GM21576 (cell line): ENCODE data around the gene MORN3.
"Not testable (repeated sequence)": the region's sequence is repeated elsewhere in the genome, so short reads cannot be mapped to it uniquely, and the experiment has no call there.

Experiments
- ATAC-seq: cut with Tn5 transposase; IDR thresholded peaks from one replicate; pipeline ENCODE4 v1.9.1; 2021; ENCODE audit warnings: mild to moderate bottlenecking, moderate library complexity; ENCODE audit not compliant: unreplicated experiment

Gene MORN3

GRCh38 chr12:121693155-121693687, 23.8 kb upstream of the MORN3 start:
- ATAC-seq = no peak

- not testable (repeated sequence) for ATAC-seq
Observed at GRCh38 chr12:121692744-121693143, 23.3 kb upstream of the MORN3 start.

DNA sequence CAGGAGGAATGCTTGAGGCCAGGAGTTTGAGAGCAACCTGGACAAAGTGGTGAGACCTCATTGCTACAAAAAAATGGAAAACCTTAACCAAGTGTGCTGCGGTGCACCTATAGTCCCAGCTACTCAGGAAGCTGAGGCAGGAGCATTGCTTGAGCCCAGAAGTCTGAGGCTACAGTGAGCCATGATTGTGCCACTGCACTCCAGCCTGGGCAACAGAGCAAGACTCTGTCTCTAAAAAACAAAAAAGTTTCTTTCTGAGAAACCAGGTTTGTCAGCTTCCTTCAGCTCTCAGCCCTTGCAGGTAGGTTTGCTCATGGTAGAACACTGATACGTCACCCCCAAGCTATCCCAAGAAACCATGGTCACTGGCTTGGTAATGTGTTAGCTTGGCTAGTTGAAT, 20.0 kb upstream of the MORN3 start:
- ATAC-seq = no peak

GRCh38 chr12:121688966-121689365, 19.5 kb upstream of the MORN3 start:
- ATAC-seq = no peak

DNA sequence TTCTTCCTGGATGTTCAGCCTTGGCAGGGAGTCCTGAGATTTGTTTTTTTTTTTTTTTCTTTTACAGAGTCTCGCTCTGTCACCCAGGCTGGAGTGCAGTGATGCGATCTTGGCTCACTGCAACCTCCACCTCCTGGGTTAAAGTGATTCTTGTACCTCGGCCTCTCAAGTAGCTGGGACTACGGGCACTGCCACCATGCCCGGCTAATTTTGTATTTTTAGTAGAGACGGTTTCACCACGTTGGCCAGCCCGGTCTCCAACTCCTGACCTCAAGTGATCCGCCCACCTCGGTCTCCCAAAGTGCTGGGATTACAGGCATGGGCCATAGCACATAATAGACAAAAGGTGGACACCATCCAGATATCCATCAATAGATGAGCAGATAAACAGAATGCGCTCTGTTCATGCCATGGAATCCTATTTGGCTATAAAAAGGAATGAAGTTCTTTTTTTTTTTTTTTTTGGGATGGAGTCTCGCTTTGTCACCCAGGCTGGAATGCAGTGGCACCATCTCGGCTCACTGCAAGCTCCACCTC, 10.3 kb upstream of the MORN3 start:
- not testable (repeated sequence) for ATAC-seq

- ATAC-seq = no peak
Observed at GRCh38 chr12:121678716-121679300, 9.4 kb upstream of the MORN3 start.

- no peak for ATAC-seq
Observed at GRCh38 chr12:121678305-121678704, 8.9 kb upstream of the MORN3 start.

DNA sequence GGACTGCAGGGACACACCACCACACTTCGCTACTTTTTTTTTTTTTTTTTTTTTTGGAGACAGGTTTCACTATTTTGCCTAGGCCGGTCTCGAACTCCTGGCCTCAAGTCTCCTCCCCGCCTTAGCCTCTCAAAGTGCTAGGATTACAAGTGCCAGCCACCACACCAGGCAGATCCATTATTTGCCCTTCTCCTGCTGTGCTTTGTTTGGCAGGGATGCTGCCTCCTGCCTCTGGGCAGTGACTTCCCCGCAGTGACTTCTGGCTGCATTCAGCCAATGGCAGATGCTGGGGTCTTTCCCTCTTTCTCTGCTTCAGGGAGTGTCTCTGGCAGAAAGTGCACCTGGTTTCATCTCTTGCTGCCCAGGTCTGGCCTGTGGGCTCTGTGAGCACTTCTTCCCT, 6.7 kb upstream of the MORN3 start:
- no peak for ATAC-seq

DNA sequence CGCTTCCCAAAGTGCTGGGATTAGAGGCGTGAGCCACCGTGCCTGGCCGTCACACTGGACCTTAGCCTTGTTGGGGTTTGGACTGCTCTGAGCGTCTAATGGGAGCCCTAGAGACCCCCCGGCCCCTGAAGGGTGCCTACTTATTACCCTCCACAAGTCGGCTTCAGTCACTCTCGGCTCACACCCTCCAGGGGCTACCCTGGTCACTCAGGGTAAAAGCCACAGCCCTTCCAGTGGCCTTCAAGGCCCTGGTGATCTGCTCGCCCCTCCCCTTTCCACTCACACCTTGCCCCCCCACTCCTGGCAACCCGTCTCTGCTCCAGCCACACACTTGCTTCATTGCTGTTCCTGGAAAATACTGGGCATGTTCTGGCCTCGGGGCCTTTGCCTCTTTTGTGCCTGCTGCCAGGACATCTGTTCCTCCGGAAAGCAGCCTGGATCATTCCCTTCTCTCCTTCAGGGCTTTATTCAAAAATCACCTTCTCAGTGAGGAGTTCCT, 3.6 kb upstream of the MORN3 start:
- no peak for ATAC-seq

DNA sequence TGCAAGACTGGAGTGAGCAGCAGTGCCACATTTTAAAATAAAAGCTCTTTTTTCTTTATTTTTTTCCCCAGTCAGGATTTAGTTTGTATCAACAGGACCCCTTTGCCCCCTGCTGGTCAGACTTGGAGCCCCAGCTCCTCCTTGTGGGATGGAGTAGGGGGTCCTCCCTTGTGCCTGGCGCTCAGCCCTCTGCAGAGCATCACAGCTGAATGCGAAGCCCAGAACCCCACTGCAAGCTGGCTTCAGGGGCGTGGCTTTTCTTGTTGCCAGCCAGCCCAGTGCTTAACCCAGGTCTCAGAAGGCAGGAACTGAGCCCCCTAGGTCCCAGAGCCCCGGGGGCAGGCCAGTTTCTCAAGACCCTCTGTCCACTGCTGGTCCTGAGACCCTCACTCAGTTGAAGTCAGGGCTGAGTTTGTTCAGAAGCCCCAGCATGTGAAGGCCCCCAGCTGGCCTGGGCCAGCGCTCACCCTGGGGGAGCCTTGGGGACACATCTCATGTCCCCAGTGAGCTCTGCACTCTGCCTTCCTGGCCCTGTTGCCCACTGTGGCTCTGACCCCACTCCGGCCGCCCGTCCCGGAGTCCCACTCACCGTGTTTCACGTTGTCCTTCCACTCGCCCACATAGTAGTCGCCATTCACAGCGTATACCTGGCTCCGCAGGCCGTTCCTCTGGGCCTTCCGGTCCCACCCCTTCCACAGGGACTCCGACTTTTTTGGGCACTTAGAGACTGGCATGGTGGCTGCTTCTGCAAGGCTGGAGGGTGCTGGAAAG, 519 bp downstream of the MORN3 start:
- ATAC-seq = no peak

GRCh38 chr12:121666829-121667228, 2.6 kb downstream of the MORN3 start:
- ATAC-seq = not testable (repeated sequence)

DNA sequence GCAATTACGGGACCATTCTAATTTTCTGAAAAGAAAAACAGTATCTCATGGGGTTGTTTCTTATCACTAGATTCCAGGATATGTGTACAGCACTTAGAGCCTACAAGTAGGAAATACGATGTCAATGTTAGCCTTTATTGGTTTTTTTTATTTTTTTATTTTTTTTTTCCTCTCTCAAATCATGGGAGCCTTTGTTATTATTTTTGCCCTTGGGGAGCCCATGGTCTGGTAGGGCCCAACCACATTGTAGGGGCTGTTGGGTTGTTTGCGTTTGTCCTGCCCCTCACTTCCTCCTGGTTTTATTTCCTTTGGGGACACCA, 5.9 kb downstream of the MORN3 start:
- ATAC-seq = no peak

- not testable (repeated sequence) for ATAC-seq
Observed at GRCh38 chr12:121661353-121662105, 7.9 kb downstream of the MORN3 start.

DNA sequence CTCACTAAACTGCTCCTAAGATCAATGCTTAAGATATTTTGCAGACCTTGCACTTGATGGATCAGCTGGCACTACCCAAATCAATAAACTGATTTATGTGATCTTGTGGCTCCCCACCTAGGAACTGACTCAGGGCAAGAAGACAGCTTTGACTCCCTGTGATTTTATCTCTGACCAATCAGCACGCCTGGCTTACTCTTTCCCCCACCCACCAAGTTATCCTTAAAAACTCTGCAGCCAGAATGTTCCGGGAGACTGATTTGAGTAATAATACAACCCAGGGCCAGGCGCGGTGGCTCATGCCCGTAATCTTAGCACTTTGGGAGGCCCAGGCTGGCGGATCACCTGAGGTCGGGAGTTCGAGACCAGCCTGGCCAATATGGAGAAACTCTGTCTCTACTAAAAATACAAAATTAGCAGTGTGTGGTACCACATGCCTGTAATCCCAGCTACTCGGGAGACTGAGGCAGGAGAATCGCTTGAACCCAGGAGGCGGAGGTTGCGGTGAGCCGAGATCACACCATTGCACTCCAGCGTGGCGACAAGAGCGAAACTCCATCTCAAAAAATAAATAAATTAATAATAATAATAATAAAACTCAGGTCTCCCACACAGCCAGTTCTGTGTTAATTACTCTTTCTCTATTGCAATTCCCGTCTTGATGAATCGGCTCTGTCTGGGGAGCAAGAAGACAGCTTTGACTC, 12.0 kb downstream of the MORN3 start:
- ATAC-seq = no peak

- ATAC-seq = no peak
Observed at GRCh38 chr12:121656122-121656521, 13.3 kb downstream of the MORN3 start.

DNA sequence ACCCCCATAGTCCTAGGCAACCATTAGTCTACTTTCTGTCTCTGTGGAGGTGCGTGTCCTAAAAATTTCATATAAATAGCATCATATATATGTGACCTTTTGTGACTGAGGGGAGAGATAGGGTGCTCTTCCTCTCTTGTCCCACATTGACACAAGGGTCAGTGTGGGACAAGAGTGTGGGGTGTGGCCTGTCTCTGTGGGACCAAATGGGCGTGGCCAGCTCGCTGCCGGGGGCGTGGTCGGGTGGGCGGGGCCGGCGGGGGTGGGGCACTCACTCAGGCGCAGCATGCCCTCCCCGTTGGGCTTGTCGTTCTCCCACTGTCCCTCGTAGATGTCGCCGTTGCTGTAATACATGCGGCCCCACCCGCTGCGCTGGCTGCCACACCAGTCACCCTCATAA, 15.5 kb downstream of the MORN3 start:
- ATAC-seq = no peak

DNA sequence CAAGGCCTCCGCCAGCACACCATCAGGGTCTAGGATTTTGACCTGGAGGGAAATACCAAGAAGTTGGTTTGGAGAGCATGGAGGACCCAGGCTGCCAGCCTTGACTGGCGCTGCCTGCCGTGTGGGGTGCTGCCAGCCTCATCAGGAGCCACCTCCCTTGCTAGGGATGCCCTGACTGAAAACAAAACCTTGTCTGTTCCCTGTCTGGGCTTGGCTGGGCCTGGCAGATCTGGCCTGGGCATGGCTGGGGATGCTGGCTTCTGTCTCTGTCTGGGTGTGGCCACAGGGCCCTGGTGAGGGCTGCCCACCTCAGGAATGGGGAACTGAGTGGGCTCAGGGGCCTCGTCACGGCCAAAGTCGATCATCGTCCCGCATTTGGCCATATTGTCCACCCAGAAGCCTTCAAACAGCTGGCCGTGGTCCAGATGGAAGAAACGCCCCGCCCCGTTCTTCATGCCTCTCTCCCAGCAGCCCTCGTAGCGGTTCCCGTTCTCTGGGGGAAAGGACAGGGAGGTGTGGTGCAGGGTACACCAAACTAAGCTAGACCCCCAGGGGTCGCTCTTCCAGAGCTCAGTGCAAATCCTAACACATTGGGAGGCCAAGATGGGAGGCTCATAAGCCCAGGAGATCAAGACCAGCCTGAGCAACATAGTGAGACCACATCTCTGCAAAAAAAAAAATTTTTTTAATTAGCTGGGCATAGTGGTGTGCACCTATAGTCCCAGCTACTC, 16.5 kb downstream of the MORN3 start:
- ATAC-seq = no peak

DNA sequence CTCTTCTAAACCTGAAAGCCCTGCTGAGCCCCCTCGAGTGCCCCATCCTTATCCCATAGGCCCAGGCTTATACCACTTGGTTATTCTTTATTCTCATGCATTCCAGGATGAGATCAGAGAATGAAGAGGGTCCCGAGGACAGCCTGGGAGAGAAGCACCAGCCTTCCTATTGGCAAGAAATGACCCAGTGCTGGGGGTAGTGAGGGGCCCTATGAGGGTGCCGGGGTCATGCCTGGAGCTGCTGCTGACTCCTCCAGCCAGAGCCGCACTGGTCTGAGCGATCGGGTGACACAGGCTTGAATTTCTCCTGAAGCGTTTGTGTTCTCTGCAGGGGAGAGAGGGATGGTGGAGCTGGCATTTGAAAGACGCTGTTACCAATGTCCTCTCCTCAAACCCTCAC, 18.1 kb downstream of the MORN3 start:
- no peak for ATAC-seq

GRCh38 chr12:121649819-121650353, 19.6 kb downstream of the MORN3 start:
- ATAC-seq = no peak

GRCh38 chr12:121649322-121649721, 20.1 kb downstream of the MORN3 start:
- ATAC-seq = no peak
